NCI-H1417 (cell line): Measurements from ENCODE around the gene CREB5.
A peak's percentile ranks its signal among the peaks of the same experiment; 100 is the strongest.
"Not testable (repeated sequence)": the region's sequence is repeated elsewhere in the genome, so short reads cannot be mapped to it uniquely, and the experiment has no call there.

Experiments
- DNase-seq, 3 experiments: peaks; one replicate each; lab custom pipeline; 2025; lab: John Stamatoyannopoulos, UW

Gene CREB5

GRCh38 chr7:28411876-28412662 is at the start of gene CREB5:
Gene CREB5 (plus strand): TSS chr7:28412518. CDS start chr7:28412915, 397 bp downstream.
- DNase-seq = peak in 2 of 3 experiments; percentile 35 to 64

GRCh38 chr7:28362812-28363211 is 49.5 kb upstream of the CREB5 start:
- no peak for DNase-seq

- DNase-seq = no peak
Observed at GRCh38 chr7:28364082-28364481, 48.2 kb upstream of the CREB5 start.

GRCh38 chr7:28369523-28369922 is 42.8 kb upstream of the CREB5 start:
- no peak for DNase-seq

- no peak for DNase-seq
Observed at GRCh38 chr7:28371846-28372245, 40.5 kb upstream of the CREB5 start.

- DNase-seq = no peak
Observed at GRCh38 chr7:28373990-28374389, 38.3 kb upstream of the CREB5 start.

- DNase-seq = no peak
Observed at GRCh38 chr7:28375729-28376128, 36.6 kb upstream of the CREB5 start.

GRCh38 chr7:28376634-28377033 is 35.7 kb upstream of the CREB5 start:
- DNase-seq = no peak

GRCh38 chr7:28378574-28379149 is 33.7 kb upstream of the CREB5 start:
- DNase-seq = no peak

- DNase-seq = no peak
Observed at GRCh38 chr7:28381466-28381865, 30.9 kb upstream of the CREB5 start.

GRCh38 chr7:28382144-28382543 is 30.2 kb upstream of the CREB5 start:
- DNase-seq = no peak

- peak in 2 of 3 experiments; percentile 25 to 36 for DNase-seq
Observed at GRCh38 chr7:28383975-28384374, 28.3 kb upstream of the CREB5 start.

GRCh38 chr7:28389504-28390395 is 22.6 kb upstream of the CREB5 start:
- peak; percentile 68 to 93 (median 71) for DNase-seq

- no peak for DNase-seq
Observed at GRCh38 chr7:28390426-28390825, 21.9 kb upstream of the CREB5 start.

- no peak for DNase-seq
Observed at GRCh38 chr7:28392289-28392688, 20.0 kb upstream of the CREB5 start.

GRCh38 chr7:28395404-28395803 is 16.9 kb upstream of the CREB5 start:
- no peak for DNase-seq

GRCh38 chr7:28395831-28396230 is 16.5 kb upstream of the CREB5 start:
- DNase-seq = peak in 2 of 3 experiments; percentile 38 to 65

GRCh38 chr7:28397141-28397540 is 15.2 kb upstream of the CREB5 start:
- DNase-seq = no peak

- DNase-seq = no peak
Observed at GRCh38 chr7:28400838-28401360, 11.4 kb upstream of the CREB5 start.

- not testable (repeated sequence) for DNase-seq
Observed at GRCh38 chr7:28401567-28401966, 10.8 kb upstream of the CREB5 start.

GRCh38 chr7:28405662-28406061 is 6.7 kb upstream of the CREB5 start:
- no peak for DNase-seq

- DNase-seq = no peak
Observed at GRCh38 chr7:28406192-28406591, 6.1 kb upstream of the CREB5 start.
